HT1080 (cell line): Measurements from ENCODE around the gene SORCS1. TPM values are rescaled to one million over a fixed set of nuclear protein-coding genes. Genes with fewer than 3 reads are reported as not detected.
"Not testable (repeated sequence)": the region's sequence is repeated elsewhere in the genome, so short reads cannot be mapped to it uniquely, and the experiment has no call there.

Source experiments
- DNase-seq: peaks from one replicate; pipeline ENCODE4 v3.0.0-alpha.2; 2015; ENCODE audit warnings: low read depth
- total RNA-seq: library from RNA; depleted of rRNA; stranded (reverse); fragments of >200 nt; shearing (Covaris generic); gene quantifications from 2 replicates; pipeline ENCODE4 v1.2.3, GENCODE V29; 2014

Gene SORCS1
- total RNA-seq, 1 experiment from 2014 or later, result 0.29 TPM

- DNase-seq, result no peak
Measured at GRCh38 chr10:106949680-106950478, 214.6 kb downstream of the SORCS1 start.

- DNase-seq, result no peak
Measured at GRCh38 chr10:106947643-106948042, 216.9 kb downstream of the SORCS1 start.

DNA sequence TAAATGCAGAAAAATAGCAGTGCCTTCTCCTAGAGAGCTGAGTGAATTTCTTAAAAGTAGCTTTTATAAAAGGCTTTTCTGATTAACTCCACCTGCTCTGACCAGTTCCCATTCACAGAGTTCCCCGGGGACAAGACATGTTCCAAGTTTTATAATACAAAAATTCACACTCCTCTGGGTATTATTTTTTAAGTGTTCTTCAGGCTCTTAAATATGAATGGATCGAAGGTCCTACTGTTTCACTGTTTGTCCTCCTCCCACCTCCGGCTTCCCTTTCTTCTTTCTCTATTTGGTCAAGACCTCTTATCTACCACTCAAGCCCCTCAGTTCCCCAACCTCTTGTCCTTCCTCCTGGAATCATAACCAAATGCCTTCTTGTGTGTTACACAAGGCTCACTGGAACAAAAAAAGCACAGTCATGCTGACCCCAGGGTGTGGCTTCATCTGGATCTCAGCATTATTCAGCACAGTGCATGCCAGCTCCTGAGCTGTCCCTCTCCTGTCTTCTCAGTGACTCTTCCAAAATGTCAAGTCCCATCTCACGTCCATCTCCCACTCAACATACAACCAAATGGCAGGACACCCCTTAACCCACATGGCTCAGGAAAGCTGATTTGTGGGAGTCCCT lies 222.4 kb downstream of the SORCS1 start:
- DNase-seq, result no peak

DNA sequence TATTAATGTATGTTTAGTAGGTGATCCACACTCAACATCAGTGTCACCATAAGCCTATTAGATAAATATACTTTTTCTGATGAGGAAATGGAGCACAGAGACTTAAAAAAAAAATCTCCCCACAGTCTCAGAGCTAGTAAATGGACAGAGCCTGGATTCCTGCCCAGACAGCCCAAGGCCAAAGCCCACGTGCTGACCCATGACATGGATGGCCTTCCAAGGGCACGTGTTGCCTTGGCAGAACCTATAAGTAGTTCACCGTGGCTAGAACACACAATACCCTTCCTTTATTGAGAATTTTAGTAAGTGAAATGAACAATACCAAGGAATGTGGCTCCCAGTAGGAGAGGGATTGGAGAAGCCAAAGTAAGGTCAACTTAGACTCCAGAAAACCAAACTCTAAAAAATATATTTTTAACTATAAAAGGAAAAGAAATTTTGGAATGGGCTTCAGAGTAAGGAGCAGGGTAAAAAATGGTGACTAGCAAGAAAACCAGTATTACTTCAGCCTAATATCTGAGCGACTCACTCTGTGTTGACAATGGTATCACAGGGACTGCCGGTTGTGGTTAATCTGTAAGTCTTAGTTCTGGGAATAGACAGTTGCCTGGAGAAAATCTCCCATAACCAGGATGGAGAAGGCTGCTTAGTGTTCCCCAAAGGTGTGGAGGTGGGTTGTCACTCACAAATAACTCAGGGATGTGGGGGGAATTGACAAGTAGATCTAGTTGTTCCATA lies 223.0 kb downstream of the SORCS1 start:
- DNase-seq, result no peak

GRCh38 chr10:106938513-106938912 lies 226.0 kb downstream of the SORCS1 start:
- DNase-seq, result no peak

- no peak for DNase-seq
Measured at GRCh38 chr10:106935978-106936451, 228.5 kb downstream of the SORCS1 start.

DNA sequence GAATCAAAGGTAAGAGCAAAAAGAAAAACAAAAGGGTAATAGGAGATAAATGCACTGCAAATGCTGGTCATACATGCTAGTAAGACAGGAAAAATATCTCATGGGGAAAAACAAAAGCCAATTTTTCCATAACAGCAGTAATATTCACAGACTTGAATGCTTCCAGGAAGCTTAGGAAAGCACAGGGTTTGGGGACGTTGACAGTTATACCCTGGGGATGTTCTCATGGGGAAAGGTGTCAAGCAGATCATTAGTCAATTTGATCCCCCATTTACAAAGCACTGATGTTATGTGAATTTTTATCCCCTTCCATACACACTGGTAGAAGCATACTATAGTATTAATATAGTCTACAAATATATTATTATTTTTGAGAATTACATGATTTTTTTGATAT lies 232.7 kb downstream of the SORCS1 start:
- no peak for DNase-seq

DNA sequence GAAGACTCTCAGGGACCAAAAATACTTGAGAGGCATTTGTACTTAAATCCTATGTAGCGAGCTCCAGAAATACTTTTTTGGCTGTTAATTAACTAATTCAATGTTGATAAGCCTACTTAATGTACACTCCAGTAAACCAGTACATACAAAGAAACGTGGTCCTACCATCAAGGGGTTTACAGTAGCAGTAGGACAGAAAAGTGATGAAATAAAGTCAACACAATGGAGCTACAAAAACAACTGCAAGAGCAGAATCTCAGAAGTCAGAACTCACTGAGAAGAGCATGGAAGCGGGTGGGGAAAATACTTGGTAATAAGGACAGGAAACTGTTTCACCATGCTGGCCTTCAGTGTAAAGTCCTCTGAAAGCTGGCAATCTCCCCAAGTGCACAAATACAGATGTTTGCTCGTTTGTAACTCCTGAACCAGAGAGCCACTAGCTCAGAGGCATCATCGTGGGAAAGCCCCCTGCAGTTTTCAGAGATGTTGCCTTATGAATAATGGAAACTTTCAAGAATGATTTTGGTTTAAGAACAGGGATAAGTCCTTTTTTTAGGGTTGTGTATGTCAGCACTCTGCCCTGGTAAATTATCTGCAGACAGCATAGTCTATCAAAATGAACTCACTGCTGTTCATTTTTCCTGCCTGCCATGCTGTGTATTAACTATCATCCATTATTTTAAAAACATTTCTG lies 233.2 kb downstream of the SORCS1 start:
- no peak for DNase-seq

- no peak for DNase-seq
Measured at GRCh38 chr10:106930751-106931150, 233.8 kb downstream of the SORCS1 start.

DNA sequence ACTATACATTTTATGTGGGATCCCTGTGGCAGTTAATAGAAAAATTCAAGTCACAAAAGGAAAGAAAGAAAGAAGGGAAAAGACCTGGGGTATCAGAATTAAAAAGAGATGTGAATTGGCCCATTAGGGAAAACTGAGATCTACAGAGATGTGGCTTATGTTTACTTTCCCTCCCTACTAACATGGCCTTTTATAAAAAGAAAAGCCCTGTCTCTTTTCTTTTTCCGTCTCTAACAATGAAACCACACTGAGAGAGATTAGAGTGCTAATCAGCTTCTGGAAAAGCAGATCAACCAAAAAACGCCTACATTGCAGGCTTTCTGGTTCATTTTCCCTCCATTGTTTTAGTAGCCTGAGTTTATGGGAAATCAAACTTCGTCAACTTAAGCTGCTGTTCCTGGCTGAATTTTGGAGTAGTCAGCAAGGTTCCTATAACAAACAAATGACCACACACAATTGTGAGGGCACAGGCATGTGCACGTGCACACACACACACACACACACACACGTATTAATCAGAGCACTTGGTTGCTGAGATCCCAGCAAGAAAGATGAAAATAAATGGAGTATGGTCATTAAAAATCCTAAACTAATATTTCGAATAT lies 235.1 kb downstream of the SORCS1 start:
- DNase-seq, result no peak

DNA sequence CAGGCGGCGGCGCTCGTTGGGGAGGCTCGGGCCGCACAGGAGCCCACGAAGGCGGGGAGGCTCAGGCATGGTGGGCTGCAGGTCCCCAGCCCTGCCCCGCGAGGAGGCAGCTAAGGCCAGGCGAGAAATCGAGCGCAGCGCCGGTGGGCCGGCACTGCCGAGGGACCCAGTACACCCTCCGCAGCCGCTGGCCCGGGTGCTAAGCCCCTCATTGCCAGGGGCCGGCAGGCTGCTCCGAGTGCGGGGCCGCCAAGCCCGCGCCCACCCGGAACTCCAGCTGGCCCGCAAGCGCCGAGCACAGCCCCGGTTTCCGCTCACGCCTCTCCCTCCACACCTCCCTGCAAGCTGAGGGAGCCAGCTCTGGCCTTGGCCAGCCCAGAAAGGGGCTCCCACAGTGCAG lies 236.4 kb downstream of the SORCS1 start:
- not testable (repeated sequence) for DNase-seq

DNA sequence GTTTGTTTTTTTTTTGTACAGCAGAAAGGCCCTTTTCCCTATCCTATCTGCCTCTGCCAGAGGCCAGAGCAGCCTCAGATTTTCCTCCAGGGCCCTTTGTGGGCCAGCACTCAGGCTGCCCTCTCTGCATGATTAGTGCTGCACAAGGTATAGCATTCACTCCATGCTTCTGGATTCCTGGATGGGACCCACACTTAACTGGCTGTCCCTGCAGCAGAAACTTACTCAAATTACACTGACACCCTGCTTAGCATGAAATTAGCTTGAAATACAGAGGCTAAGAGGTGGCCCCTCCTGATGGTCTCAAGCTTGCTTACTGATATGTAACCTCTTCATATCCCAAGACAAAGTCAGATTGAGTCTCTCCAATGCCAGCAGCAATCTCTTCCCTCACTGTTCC lies 239.3 kb downstream of the SORCS1 start:
- no peak for DNase-seq

- DNase-seq, result no peak
Measured at GRCh38 chr10:106920538-106920937, 244.0 kb downstream of the SORCS1 start.

- no peak for DNase-seq
Measured at GRCh38 chr10:106919871-106920282, 244.6 kb downstream of the SORCS1 start.

- DNase-seq, result no peak
Measured at GRCh38 chr10:106917452-106918055, 247.0 kb downstream of the SORCS1 start.

DNA sequence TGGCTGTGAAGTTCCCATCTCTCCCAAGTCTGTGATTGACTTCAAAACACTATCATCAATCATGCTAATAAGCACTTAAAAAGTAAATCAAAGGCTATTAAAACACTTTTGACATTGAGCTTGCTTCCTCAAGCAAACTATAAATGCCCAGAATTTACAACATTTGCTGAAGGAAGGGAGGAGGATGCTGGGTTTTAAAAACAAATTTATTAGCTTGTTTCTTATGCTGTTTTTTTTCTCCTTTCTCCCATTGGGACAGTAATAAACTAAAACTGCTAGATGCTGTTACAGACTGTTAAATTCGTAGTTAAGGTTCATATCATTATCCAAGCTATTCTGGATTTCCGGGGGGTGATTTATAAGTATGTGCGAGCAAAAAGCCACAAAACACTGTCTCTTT lies 250.5 kb downstream of the SORCS1 start:
- DNase-seq, result no peak

- no peak for DNase-seq
Measured at GRCh38 chr10:106913348-106913747, 251.2 kb downstream of the SORCS1 start.

- no peak for DNase-seq
Measured at GRCh38 chr10:106911096-106911495, 253.4 kb downstream of the SORCS1 start.

DNA sequence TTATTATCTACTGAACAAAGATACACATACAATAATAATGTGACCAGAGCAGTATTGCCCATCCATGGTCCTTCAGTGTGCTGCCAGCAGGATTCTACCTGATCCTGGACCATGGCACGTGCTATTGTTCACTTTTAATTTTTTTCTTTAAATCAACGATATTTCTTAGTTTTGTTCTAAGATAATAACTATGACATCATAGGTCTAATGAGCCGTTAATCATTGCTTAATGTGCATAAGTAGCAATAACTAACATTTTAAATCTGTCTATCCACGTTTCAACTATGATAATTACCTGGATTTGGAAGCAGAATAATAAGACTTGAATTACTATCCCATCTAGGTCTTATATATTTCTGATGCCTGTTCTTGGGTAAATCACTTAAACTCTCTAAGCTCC lies 253.8 kb downstream of the SORCS1 start:
- DNase-seq, result no peak

GRCh38 chr10:106908225-106908624 lies 256.3 kb downstream of the SORCS1 start:
- no peak for DNase-seq

GRCh38 chr10:106904209-106904608 lies 260.3 kb downstream of the SORCS1 start:
- DNase-seq, result no peak
